ENCODE data around the gene C12orf42.

- TF ChIP-seq POLR2A (IDR thresholded peaks at IDR 0.05) (no peak), CTCF (IDR thresholded peaks at IDR 0.05) (no peak)
Observed at GRCh38 chr12:103524238-103524875, 28.6 kb upstream of the C12orf42 start.

Measured in Peyer's patch (tissue), 4 donors.